Kidney (tissue), 14 donors: ENCODE measurements around the gene VRTN. TPM values are rescaled to one million over a fixed set of nuclear protein-coding genes. Genes with fewer than 3 reads are reported as not detected.
"Not testable (repeated sequence)": the region's sequence is repeated elsewhere in the genome, so short reads cannot be mapped to it uniquely, and the experiment has no call there.

Experiments
- DNase-seq, 5 donors: peaks; one replicate each; pipeline ENCODE4 v3.0.0-alpha.2; 2013 to 2020
- FAIRE-seq: peaks from 2 replicates; lab custom pipeline; 2012; peaks lifted over from hg19 to GRCh38; lab: Jason Lieb, UNC
- H3K27ac ChIP-seq, 2 donors: one replicate each; pipeline ENCODE4 v1.7.0; 2013; ENCODE audit warnings: low read depth in 2 of 2, low read length in 2 of 2, inconsistent platforms in 1 of 2
- H3K27me3 ChIP-seq: one replicate; pipeline ENCODE4 v1.7.1; 2013; ENCODE audit warnings: low read length, inconsistent platforms; ENCODE audit not compliant: control insufficient read depth, insufficient read depth
- H3K36me3 ChIP-seq, 3 donors: one replicate each; pipeline versions ENCODE4 v1.7.0 to v1.7.1; 2013; ENCODE audit warnings: low read length in 3 of 3, control low read depth in 1 of 3, inconsistent platforms in 1 of 3; ENCODE audit not compliant: insufficient read depth in 3 of 3, control insufficient read depth in 2 of 3
- H3K4me1 ChIP-seq, 3 donors: one replicate each; pipeline versions ENCODE4 v1.7.0 to v1.7.1; 2013; ENCODE audit warnings: low read length in 3 of 3, inconsistent platforms in 1 of 3, low read depth in 1 of 3; ENCODE audit not compliant: control insufficient read depth in 2 of 3, insufficient read depth in 2 of 3
- H3K4me3 ChIP-seq, 3 donors: one replicate each; pipeline versions ENCODE4 v1.7.0 to v1.8.1; 2013; ENCODE audit warnings: low read length in 3 of 3, control low read depth in 1 of 3, inconsistent platforms in 1 of 3
- H3K9ac ChIP-seq, 3 donors: one replicate each; pipeline versions ENCODE4 v1.7.0 to v1.7.1; 2013; ENCODE audit warnings: low read length in 3 of 3, control low read depth in 1 of 3, inconsistent platforms in 1 of 3
- H3K9me3 ChIP-seq, 3 donors: one replicate each; pipeline versions ENCODE4 v1.7.0 to v1.7.1; 2013; ENCODE audit warnings: low read length in 3 of 3, control low read depth in 1 of 3, inconsistent platforms in 1 of 3; ENCODE audit not compliant: control insufficient read depth in 2 of 3, insufficient read depth in 1 of 3
- CTCF ChIP-seq: IDR thresholded peaks from 3 replicates; pipeline ENCODE4 v1.5.1; 2012; ENCODE audit warnings: mild to moderate bottlenecking, moderate library complexity, borderline replicate concordance; ENCODE audit not compliant: insufficient read depth; ENCODE audit errors: extremely low read depth
- intact Hi-C: fragments of 100-400 bp; cut with DNase I; formaldehyde crosslinking; loops from one replicate; pipeline ENCODE4 v1.11.1; 2022
- polyA plus RNA-seq: library from polyadenylated mRNA; stranded (reverse); fragments of 350-450 nt; fragmentation: Illumina TruSeq; extraction: RNeasy Lipid Tissue Mini Kit (QIAGEN cat#74804); gene quantifications from one replicate; pipeline ENCODE4 v1.2.3, GENCODE V29; 2014; ENCODE audit warnings: low read depth, low replicate concordance; ENCODE audit not compliant: insufficient read depth
- total RNA-seq: library from RNA; stranded (reverse); fragmentation: NEBNext Ultra II Directional; extraction: Animal tissue kit (Norgen Biotek cat#: 25700); gene quantifications from one replicate; pipeline ENCODE4 v1.2.1, GENCODE V29; 2021
- donor health status: control.
- donor health status: control.
- donor health status: control.
- donor health status: control.
- donor health status: control.
- donor health status: DM: yes; HTN: yes; CAD: no.
- donor health status: Normal renal cell carcinoma (clear cell type).

VRTN gene
- total and polyA plus RNA-seq, 2 donors from 2014 or later: not detected

GRCh38 chr14:74389980-74390379, 41.7 kb downstream of the VRTN start:
- intact Hi-C loops: no loop called here
- no peak for FAIRE-seq
- Histone ChIP-seq H3K9me3 (no peaks in the 10 kb centered on the region), H3K36me3 (no peaks in the 10 kb centered on the region), H3K4me3 (no peak overlapping the region), H3K27me3 (no peaks in the 10 kb centered on the region), H3K4me1 (no peaks in the 10 kb centered on the region), H3K27ac (no peak overlapping the region), H3K9ac (no peak overlapping the region)
- no peak for TF ChIP-seq CTCF
- no peak for DNase-seq

GRCh38 chr14:74390505-74390904, 42.2 kb downstream of the VRTN start:
- H3K9me3 ChIP-seq, FAIRE-seq, intact Hi-C loops, H3K4me3 ChIP-seq, H3K9ac ChIP-seq, H3K4me1 ChIP-seq, H3K36me3 ChIP-seq, H3K27ac ChIP-seq, H3K27me3 ChIP-seq, DNase-seq: not testable (repeated sequence)

GRCh38 chr14:74391479-74391878, 43.2 kb downstream of the VRTN start:
- intact Hi-C loops: no loop called here
- TF ChIP-seq CTCF: no peak

GRCh38 chr14:74392616-74393570, 44.6 kb downstream of the VRTN start:
- Histone ChIP-seq H3K4me1 (no peaks in the 10 kb centered on the region), H3K36me3 (no peaks in the 10 kb centered on the region), H3K4me3 (no peak overlapping the region), H3K9ac (no peak overlapping the region), H3K9me3 (no peaks in the 10 kb centered on the region), H3K27ac (no peak overlapping the region), H3K27me3 (no peaks in the 10 kb centered on the region)
- FAIRE-seq (no peak), DNase-seq (no peak)
- no peak for TF ChIP-seq CTCF
- intact Hi-C loops: no loop called here

More at GRCh38 chr14:74391479-74391878, 43.2 kb downstream of the VRTN start:
- Histone ChIP-seq H3K27me3 (no peaks in the 10 kb centered on the region), H3K4me1 (no peaks in the 10 kb centered on the region), H3K4me3 (no peak overlapping the region), H3K27ac (no peak overlapping the region), H3K9me3 (no peaks in the 10 kb centered on the region), H3K9ac (no peak overlapping the region), H3K36me3 (no peaks in the 10 kb centered on the region)
- FAIRE-seq (no peak), DNase-seq (no peak)
